GM19240 (cell line): Measurements from ENCODE around the gene RBM12.
"Not testable (repeated sequence)": the region's sequence is repeated elsewhere in the genome, so short reads cannot be mapped to it uniquely, and the experiment has no call there.

Experiments
- DNase-seq: peaks from one replicate; pipeline ENCODE4 v3.0.0; 2011; ENCODE audit warnings: low spot score; ENCODE audit not compliant: insufficient read length

Gene RBM12, protein sequence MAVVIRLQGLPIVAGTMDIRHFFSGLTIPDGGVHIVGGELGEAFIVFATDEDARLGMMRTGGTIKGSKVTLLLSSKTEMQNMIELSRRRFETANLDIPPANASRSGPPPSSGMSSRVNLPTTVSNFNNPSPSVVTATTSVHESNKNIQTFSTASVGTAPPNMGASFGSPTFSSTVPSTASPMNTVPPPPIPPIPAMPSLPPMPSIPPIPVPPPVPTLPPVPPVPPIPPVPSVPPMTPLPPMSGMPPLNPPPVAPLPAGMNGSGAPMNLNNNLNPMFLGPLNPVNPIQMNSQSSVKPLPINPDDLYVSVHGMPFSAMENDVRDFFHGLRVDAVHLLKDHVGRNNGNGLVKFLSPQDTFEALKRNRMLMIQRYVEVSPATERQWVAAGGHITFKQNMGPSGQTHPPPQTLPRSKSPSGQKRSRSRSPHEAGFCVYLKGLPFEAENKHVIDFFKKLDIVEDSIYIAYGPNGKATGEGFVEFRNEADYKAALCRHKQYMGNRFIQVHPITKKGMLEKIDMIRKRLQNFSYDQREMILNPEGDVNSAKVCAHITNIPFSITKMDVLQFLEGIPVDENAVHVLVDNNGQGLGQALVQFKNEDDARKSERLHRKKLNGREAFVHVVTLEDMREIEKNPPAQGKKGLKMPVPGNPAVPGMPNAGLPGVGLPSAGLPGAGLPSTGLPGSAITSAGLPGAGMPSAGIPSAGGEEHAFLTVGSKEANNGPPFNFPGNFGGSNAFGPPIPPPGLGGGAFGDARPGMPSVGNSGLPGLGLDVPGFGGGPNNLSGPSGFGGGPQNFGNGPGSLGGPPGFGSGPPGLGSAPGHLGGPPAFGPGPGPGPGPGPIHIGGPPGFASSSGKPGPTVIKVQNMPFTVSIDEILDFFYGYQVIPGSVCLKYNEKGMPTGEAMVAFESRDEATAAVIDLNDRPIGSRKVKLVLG

GRCh38 chr20:35664466-35665206 lies at the start of gene RBM12, which contains the start of gene CPNE1:
RBM12 (minus strand) TSS chr20:35664900; CDS start chr20:35655322, 9,578 bp downstream.
CPNE1 (minus strand) TSS chr20:35664900; CDS start chr20:35632923, 31,977 bp downstream.
- peak; percentile 90 for DNase-seq

DNA sequence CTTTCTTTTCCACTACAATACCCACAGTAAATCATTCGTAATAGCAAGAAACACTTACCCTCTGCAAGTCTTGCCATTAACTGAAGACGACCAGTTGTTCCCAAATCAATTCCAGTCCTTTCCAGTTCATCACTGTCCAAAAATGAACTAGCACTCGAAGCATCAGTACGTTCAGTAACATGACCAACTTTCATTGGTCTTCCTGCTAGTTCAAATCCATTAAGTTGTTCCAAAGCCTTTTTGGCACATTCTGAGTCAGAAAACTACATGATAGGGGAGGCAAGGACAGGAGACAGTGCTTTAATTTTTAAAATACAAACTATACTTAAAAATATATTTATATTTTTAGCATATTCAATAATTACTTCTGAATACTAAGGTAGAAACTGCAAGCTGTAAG lies 49.4 kb upstream of the RBM12 start:
- DNase-seq: no peak

GRCh38 chr20:35713120-35713519 lies 48.4 kb upstream of the RBM12 start:
- DNase-seq: not testable (repeated sequence)

- no peak for DNase-seq
Measured at GRCh38 chr20:35711588-35712209, 47.0 kb upstream of the RBM12 start.

- no peak for DNase-seq
Measured at GRCh38 chr20:35710884-35711587, 46.3 kb upstream of the RBM12 start.

DNA sequence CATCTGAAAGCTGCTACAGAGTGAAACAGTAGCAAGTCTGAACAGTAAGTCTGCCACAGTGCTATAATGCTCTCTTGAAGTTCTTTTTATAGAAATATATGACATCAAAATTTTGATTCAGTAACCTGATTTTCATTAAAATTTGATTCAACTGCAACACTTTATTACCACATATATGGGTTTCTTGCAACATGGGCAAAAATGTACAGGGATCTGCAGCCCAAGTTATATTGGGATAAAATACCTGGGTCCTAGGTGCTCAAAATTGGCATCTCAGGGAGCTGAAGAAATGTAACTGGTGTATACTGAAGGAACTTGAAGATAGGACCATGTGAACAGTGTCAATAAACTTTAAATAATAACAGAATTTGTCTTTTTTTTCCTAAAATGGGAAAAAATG lies 45.3 kb upstream of the RBM12 start:
- DNase-seq: no peak

DNA sequence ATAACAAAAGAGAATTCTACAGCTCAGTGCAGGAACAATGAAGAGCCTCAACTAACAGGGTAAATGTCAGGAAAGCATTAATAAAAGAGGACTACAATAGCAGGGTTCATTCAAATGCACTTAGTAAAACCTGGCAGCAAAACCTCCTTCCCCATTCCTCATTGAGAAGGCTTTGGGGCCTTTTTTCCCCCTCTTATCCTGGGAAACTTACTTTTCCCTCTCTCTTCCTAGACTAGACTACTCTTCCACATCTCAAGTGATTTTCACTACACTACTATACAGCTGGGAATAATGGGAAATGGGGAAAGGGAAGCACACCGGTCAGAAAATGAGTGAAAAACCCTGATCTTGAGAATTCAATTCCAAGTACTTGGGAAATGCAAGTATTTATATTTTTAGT lies 44.6 kb upstream of the RBM12 start:
- no peak for DNase-seq

- no peak for DNase-seq
Measured at GRCh38 chr20:35708502-35708901, 43.8 kb upstream of the RBM12 start.

DNA sequence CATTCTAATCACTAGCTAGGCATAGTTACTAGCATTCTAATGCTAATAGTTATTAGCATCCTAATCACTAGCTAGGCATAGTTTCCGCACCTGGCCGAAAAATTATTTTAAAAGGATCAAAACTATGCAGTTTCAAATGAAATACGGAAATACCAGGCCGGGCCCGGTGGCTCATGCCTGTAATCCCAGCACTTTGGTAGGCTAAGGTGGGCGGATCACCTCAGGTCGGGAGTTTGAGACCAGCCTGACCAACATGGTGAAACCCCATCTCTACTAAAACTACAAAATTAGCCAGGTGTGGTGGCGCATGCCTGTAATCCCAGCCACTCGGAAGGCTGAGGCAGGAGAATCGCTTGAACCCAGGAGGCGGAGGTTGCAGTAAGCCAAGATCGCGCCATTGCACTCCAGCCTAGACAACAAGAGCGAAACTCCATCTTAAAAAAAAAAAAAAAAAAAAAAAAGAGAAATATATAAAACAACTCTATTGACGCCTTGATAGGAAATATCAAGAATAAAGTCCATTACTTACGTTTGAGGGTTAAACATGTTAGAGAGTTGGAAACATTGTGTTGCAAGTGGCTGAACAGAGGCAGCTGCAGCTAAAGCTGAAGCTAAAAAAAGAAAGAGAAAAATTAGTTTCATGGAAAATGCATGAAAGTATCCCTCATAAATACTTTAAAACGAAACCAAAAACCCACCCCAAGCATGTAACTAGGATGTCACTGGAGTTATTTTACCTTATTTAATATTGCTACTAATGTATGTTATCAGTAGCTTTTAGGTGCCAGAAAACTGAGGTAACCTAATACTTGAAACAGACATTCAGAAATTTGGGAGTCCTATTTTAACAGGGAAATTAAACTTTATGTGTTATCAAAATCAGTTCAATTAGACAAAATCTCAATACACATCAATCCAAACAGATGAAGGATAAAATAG lies 42.2 kb upstream of the RBM12 start:
- DNase-seq: not testable (repeated sequence)

DNA sequence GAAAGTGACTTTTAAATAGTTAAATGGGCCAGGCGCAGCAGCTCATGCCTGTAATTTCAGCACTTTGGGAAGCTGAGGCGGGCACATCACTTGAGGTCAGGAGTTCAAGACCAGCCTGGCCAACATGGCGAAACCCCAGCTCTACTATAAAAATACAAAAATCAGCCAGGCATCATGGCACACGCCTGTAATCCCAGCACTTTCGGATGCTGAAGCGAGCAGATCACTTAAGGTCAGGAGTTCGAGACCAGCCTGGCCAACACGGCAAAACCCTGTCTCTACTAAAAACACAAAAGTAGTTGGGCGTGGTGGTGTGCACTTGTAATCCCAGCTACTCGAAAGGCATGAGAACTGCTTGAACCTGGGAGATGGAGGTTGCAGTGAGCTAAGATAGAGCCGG lies 41.2 kb upstream of the RBM12 start:
- not testable (repeated sequence) for DNase-seq

DNA sequence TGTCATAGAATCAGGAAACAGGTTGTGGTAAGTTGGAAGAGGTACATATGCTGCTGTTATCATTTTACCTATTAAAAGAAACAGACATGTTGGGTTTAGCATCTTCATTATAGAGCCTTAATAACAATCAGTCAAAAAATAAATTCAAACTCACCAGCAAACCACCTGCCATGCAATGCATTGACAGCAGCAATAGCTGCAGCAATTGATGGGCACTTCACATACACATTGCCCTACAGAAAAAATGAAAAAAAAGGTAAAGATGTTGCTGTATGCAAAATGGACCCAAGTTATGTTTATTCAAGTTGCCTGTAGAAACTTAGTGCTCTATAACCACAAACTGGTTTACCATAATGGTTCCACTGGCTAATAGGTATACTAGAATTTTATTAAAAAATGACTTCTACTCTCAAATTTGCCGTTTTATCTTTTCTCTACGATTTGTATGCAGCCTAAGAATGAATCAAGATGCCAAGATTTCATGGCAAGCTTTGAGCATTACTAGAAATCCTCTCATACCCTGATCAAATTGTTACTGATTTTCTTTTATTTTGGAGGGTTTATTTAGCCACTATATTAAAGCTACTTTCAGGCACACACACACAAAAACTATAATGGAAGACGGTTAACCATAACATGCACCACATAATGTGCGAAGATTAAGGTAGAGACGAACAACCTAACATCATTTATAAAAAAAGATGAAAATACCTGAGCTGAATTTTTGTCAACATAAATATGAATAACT lies 40.0 kb upstream of the RBM12 start:
- DNase-seq: no peak

DNA sequence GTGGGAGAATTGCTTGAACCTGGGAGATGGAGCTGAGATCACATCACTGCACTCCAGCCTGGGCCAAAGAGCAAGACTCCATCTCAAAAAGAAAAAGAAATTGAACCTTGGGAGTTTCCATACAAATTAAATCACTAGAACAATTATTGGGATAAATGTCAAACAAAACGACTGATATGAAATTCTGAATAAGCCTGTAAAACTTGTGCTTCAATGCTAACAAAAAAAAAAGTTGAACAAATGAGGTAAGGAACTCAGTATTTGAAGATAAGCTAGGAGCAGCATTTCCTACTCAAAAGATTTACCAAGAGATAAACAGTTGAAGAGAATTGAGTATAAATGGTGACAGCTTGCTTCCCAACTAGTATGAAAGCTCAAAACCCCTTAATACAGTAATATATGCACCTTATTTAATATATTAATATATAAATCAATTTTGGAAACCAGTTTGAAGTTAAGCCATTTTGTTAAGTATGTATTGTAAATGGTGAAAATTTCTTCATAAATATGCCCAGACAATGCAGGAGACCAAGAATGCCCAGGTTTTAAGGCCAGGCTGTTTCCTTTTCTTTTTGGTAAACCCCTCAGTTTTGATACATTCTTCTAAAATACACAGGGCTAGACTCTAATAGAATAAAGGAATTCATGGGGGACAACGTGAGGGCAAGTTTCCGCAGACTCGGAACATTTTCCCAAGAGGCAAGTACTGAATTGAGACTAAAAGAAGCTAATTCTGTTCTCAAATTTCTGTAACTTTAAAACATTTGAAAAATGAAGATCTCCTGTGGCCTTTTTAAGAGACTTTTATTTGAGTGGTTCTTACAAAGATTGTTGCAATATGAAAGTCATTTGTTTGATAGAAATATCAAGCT lies 38.4 kb upstream of the RBM12 start:
- DNase-seq: no peak

DNA sequence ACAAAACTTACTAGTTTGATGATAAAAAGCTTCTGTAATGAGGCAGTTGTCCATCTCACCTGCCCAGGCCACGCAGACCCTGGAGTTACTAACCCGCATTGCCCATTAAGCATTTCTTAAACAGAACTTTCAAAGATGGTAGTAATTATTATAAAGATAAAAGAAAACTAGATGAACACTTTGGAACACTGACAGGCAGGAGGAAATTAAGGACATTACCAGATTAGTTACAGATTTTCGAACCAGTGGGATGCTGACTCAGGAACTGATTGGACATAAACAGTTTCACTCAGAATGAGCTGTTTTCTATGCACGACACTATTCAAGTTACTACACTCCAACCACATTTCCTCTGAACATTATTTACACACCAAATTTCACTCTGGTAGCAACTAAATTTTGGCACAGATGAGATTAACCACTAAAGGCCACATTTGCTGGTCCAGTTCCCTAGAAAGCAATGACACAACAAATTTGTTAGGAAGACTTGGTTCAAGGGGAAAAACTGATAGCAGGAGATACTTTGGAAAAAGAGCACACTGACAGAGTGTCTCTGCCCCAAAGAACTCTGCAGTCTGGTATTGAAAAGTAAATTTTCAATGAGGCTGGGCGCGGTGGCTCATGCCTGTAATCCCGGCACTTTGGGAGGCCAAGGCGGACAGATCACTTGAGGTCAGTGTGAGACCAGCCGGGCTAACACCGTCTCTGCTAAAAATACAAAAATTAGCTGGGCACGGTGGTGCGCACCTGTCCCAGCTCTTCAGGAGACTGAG lies 37.5 kb upstream of the RBM12 start:
- no peak for DNase-seq

- DNase-seq: no peak
Measured at GRCh38 chr20:35700625-35701148, 36.0 kb upstream of the RBM12 start.

DNA sequence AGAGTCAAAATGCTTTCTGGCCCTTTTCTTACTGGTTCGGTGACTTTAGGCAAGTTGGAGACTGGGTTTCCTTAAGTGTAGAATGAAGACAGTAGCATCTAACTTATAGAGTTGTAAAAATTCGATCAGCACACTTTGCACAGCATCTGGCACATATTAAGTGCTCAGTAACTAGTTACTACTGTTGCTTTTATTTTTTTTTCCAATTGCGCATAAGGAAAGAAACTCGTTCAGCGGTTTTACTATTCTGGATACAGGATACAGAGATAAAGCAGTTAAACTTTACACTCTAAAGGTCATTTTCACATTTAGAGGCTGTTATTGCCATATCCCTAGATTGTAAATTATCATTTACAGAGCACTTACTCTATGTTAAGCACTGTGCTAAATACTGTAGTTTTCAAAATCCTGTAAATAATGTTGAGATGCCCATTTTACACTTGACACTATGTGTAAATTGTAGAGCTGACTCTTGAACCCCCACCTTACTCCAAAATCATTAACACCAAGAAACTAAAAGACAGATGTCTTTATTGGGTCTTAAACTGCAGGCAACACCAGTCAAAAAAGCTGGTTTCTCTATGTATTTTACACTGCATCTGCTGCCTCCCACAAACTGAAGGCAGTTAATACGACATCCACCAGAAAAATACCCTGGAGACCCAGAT lies 35.4 kb upstream of the RBM12 start:
- DNase-seq: no peak
